ENCODE data around the gene PCDHGC4.

The PCDHGC4 gene

DNA sequence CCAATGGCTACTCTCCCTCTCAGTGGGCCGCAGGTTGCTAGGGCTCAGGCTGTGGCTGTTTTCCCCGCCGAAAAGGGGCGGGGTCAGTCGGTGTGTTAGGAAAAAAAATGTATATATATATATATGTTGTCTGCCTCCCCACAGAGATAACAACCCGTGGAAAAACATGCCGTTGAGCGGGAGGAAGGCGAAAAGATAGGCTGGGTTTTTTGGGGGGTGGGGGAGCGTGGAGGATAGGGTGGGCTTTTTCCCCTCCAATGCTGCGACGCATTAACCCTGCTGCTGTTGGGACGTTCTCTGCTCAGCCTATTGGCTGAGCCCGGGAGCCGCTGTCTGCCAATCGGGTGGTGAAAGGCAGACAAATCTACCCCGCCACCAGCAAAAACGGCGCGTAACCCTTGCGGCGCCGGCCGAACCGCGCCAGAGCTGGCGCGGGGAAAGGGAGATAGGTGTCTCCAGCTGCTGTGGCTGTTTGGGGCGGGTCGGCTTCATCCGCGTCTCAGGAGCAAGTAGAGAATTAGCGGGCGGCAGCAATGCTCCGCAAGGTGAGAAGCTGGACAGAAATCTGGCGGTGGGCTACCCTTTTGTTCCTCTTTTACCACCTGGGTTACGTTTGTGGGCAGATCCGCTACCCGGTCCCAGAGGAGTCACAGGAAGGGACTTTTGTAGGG, at the start of gene PCDHGC4:
Gene PCDHGC4, plus strand, starts transcription at position 390 of the 671 bp plus-strand sequence. Its CDS starts 144 bp downstream, at position 534.
- DNase-seq, result no peak

GRCh38 chr5:141437221-141437620, 47.6 kb upstream of the PCDHGC4 start:
- no peak for DNase-seq

GRCh38 chr5:141439411-141440141, 45.3 kb upstream of the PCDHGC4 start:
- DNase-seq, result no peak

DNA sequence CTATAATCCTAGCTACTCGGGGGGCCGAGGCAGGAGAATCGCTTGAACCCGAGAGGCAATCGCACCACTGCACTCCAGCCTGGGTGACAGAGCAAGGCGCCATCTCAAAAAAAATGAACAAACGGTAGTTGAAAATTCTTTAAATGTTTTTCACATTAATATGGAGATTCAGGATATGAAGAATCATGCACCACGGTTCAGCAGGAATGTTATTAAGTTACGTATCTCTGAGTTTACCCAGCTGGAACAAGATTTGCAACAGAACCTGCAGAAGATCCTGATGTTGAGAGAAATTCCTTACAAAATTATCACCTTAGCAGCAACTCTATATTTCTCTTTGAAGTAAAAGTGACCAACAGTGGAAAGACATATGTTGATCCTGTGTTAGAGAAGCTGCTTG, 44.5 kb upstream of the PCDHGC4 start:
- no peak for DNase-seq

- no peak for DNase-seq
These were observed 43.2 kb upstream of the PCDHGC4 start for GRCh38 chr5:141441571-141442170.

DNA sequence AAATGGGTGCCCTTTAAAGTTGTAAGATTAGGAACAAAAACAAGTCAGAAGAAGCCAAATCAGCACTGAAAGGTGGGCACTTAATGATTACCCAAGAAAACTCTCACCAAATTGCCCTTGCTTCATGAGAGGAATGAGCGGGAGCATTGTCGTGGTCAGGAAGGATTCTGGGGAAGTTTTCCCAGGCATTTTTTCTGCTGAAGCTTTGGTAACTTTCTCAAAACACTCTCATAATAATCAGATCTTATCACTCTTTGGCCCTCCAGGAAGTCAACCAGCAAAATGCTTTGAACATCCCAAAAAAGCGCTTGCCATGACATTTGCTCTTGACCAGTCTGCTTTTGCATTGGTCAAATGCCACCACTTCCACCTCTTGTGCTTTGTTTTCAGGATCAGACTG, 19.5 kb upstream of the PCDHGC4 start:
- no peak for DNase-seq

GRCh38 chr5:141475625-141476131, 9.2 kb upstream of the PCDHGC4 start, which contains the start of gene PCDHGC3:
TSS of gene PCDHGC3 (plus strand) at chr5:141475966. CDS start at chr5:141476117, 151 bp downstream.
- peak; percentile 51 for DNase-seq

- DNase-seq, result no peak
These were observed 8.5 kb upstream of the PCDHGC4 start for GRCh38 chr5:141476132-141476911.

GRCh38 chr5:141477044-141477575, 7.7 kb upstream of the PCDHGC4 start:
- DNase-seq, result no peak

GRCh38 chr5:141477815-141478214, 7.0 kb upstream of the PCDHGC4 start:
- no peak for DNase-seq

GRCh38 chr5:141478321-141478945, 6.4 kb upstream of the PCDHGC4 start:
- DNase-seq, result no peak

DNA sequence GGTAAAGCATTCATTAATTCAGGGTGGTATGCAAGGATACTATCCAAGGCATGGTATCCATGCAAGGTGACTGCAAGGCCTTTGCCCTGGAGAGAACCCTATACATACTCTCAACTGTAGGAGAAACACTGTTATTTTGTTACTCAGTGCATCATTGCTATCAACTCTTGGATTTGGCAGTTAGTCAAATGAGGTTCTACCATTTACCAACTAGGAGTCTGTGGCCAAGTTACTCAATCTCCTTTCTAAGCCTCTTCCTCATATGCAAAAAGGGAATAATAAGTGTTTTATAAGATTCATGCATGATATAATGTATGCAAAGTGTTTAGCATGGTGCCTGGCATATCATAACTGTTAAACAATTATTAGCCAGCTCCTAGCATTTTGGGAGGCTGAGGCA, 5.1 kb upstream of the PCDHGC4 start:
- no peak for DNase-seq

DNA sequence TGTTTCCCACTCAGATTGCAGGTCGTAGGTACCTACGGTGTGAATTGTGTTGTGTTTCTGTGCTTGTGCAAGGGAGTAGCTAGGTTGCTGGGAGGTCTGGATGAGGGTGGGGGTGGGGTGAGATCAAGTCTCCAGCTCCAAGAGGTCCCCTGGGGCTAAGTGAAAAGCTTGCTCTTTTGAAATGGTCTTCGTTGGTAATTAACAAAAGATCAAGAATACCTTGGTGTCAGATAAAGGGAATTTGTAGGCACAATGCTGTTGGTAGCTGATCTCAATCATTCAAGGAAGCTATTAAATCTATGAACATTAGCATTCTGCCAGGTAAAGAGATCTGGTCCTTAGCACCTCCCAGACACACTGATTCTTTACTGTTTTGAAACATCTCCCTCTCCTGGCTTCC, 928 bp upstream of the PCDHGC4 start:
- no peak for DNase-seq

GRCh38 chr5:141484310-141484640, 555 bp upstream of the PCDHGC4 start:
- DNase-seq, result no peak

DNA sequence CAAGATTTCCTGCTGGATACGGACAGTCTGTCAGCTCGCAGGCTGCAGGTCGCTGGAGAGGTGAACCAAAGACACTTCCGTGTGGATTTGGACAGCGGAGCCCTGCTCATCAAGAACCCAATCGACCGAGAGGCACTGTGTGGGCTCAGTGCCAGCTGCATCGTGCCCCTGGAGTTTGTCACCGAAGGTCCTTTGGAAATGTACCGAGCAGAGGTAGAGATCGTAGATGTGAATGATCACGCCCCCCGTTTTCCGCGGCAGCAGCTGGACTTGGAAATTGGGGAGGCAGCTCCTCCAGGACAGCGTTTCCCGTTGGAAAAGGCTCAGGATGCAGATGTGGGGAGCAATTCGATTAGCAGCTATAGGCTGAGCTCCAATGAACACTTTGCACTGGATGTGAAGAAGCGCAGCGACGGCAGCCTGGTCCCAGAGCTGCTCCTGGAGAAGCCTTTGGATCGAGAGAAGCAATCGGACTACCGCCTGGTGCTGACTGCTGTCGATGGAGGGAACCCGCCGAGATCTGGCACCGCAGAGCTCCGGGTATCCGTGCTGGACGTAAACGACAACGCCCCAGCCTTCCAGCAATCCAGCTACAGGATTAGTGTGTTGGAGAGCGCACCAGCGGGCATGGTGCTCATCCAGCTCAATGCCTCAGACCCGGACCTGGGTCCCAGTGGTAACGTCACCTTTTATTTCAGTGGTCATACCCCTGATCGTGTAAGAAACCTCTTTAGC, 658 bp downstream of the PCDHGC4 start:
- DNase-seq, result no peak

GRCh38 chr5:141486091-141486490, 1.3 kb downstream of the PCDHGC4 start:
- DNase-seq, result no peak

GRCh38 chr5:141487131-141487530, 2.3 kb downstream of the PCDHGC4 start:
- DNase-seq, result no peak

- no peak for DNase-seq
These were observed 4.0 kb downstream of the PCDHGC4 start, which contains the start of gene PCDHGC5 for GRCh38 chr5:141488591-141489561. TSS of gene PCDHGC5 (plus strand) at chr5:141489081. CDS start at chr5:141489241, 160 bp downstream.

GRCh38 chr5:141489841-141490240, 5.0 kb downstream of the PCDHGC4 start:
- no peak for DNase-seq

DNA sequence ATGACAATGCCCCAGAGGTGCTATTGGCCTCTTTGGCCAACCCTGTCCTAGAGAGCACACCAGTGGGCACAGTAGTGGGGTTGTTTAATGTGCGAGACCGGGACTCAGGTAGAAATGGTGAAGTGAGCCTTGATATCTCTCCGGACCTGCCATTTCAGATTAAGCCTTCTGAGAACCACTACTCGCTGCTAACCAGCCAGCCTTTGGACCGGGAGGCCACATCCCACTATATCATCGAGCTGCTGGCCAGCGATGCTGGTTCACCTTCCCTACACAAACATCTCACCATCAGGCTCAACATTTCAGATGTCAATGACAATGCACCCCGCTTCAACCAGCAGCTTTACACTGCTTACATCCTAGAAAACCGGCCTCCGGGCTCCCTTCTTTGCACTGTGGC, 5.4 kb downstream of the PCDHGC4 start:
- DNase-seq, result no peak

Data from stimulated activated CD4-positive, alpha-beta T cell treated with anti-CD3 and anti-CD28 coated beads, Interleukin-4, amount 100 ng/mL, for 1 hour (primary cell).